ENCODE data around the gene EFCAB9.

EFCAB9 gene

GRCh38 chr5:172199446-172199845 lies 5.5 kb downstream of the EFCAB9 start:
- no peak for TF ChIP-seq REST (IDR thresholded peaks at IDR 0.05; ENCODE audit: insufficient read depth in 1 of 2, low read depth in 2 of 2, low read length in 2 of 2)
- no peak for TF ChIP-seq TAF1 (IDR thresholded peaks at IDR 0.05; ENCODE audit: borderline replicate concordance, insufficient read depth, low read length)
- TF ChIP-seq FOXP2 (optimal IDR thresholded peaks at IDR 0.05; ENCODE audit: borderline replicate concordance, extremely low read depth, extremely low read length, insufficient read depth), result no peak
- no peak for TF ChIP-seq POLR2AphosphoS5 (IDR thresholded peaks at IDR 0.05; ENCODE audit: low read depth, low read length)
- no peak for TF ChIP-seq SIN3A (IDR thresholded peaks at IDR 0.05; ENCODE audit: borderline replicate concordance, insufficient read depth, low read length)

GRCh38 chr5:172200476-172200875 lies 6.5 kb downstream of the EFCAB9 start:
- no peak for TF ChIP-seq POLR2AphosphoS5 (IDR thresholded peaks at IDR 0.05; ENCODE audit: low read depth, low read length)
- TF ChIP-seq SIN3A (IDR thresholded peaks at IDR 0.05; ENCODE audit: borderline replicate concordance, insufficient read depth, low read length), result no peak
- TF ChIP-seq REST (IDR thresholded peaks at IDR 0.05; ENCODE audit: insufficient read depth in 1 of 2, low read depth in 2 of 2, low read length in 2 of 2), result no peak
- no peak for TF ChIP-seq FOXP2 (optimal IDR thresholded peaks at IDR 0.05; ENCODE audit: borderline replicate concordance, extremely low read depth, extremely low read length, insufficient read depth)
- no peak for TF ChIP-seq TAF1 (IDR thresholded peaks at IDR 0.05; ENCODE audit: borderline replicate concordance, insufficient read depth, low read length)

- no peak for TF ChIP-seq REST (IDR thresholded peaks at IDR 0.05; ENCODE audit: insufficient read depth in 1 of 2, low read depth in 2 of 2, low read length in 2 of 2)
- TF ChIP-seq FOXP2 (optimal IDR thresholded peaks at IDR 0.05; ENCODE audit: borderline replicate concordance, extremely low read depth, extremely low read length, insufficient read depth), result no peak
- no peak for TF ChIP-seq SIN3A (IDR thresholded peaks at IDR 0.05; ENCODE audit: borderline replicate concordance, insufficient read depth, low read length)
- TF ChIP-seq POLR2AphosphoS5 (IDR thresholded peaks at IDR 0.05; ENCODE audit: low read depth, low read length), result no peak
- TF ChIP-seq TAF1 (IDR thresholded peaks at IDR 0.05; ENCODE audit: borderline replicate concordance, insufficient read depth, low read length), result no peak
Measured at GRCh38 chr5:172207511-172207910, 13.5 kb downstream of the EFCAB9 start.

- no peak for TF ChIP-seq REST (IDR thresholded peaks at IDR 0.05; ENCODE audit: insufficient read depth in 1 of 2, low read depth in 2 of 2, low read length in 2 of 2)
- TF ChIP-seq SIN3A (IDR thresholded peaks at IDR 0.05; ENCODE audit: borderline replicate concordance, insufficient read depth, low read length), result no peak
- no peak for TF ChIP-seq POLR2AphosphoS5 (IDR thresholded peaks at IDR 0.05; ENCODE audit: low read depth, low read length)
- no peak for TF ChIP-seq FOXP2 (optimal IDR thresholded peaks at IDR 0.05; ENCODE audit: borderline replicate concordance, extremely low read depth, extremely low read length, insufficient read depth)
- no peak for TF ChIP-seq TAF1 (IDR thresholded peaks at IDR 0.05; ENCODE audit: borderline replicate concordance, insufficient read depth, low read length)
Measured at GRCh38 chr5:172209714-172210113, 15.7 kb downstream of the EFCAB9 start.

GRCh38 chr5:172211676-172212075 lies 17.7 kb downstream of the EFCAB9 start:
- TF ChIP-seq POLR2AphosphoS5 (IDR thresholded peaks at IDR 0.05; ENCODE audit: low read depth, low read length), result no peak
- TF ChIP-seq FOXP2 (optimal IDR thresholded peaks at IDR 0.05; ENCODE audit: borderline replicate concordance, extremely low read depth, extremely low read length, insufficient read depth), result no peak
- TF ChIP-seq SIN3A (IDR thresholded peaks at IDR 0.05; ENCODE audit: borderline replicate concordance, insufficient read depth, low read length), result no peak
- TF ChIP-seq REST (IDR thresholded peaks at IDR 0.05; ENCODE audit: insufficient read depth in 1 of 2, low read depth in 2 of 2, low read length in 2 of 2), result no peak
- no peak for TF ChIP-seq TAF1 (IDR thresholded peaks at IDR 0.05; ENCODE audit: borderline replicate concordance, insufficient read depth, low read length)

All from PFSK-1 (cell line).